NCI-H2107 treated with DMSO at 0.1 percent for 48 hours (cell line): Measurements from ENCODE around the gene GPC6.
"Not testable (repeated sequence)": the region's sequence is repeated elsewhere in the genome, so short reads cannot be mapped to it uniquely, and the experiment has no call there.

Experiments
- DNase-seq: peaks from one replicate; lab custom pipeline; 2025; ENCODE audit not compliant: unreplicated experiment; lab: John Stamatoyannopoulos, UW

GPC6 gene

GRCh38 chr13:93422980-93423543 is 196.5 kb downstream of the GPC6 start:
- DNase-seq: no peak

DNA sequence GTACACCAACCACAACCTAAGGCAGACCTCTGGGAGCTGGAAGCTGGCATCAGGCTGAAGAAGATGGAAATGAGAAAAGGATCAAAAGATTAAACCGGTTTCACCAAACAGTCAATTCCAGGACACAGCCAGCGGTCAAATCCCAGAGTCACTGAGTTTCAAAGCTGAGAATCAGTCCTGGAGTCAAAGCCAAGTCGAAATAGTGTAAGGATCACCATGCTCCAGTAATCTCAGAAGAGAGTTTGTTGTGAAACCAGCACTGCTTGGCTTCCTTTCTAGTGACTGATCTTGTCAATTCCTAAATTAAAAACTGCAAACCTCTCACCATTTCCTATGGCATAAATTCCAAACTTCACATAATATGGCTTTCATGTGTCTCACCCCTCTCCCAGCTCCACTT is 198.8 kb downstream of the GPC6 start:
- DNase-seq: no peak

- no peak for DNase-seq
Observed at GRCh38 chr13:93430381-93430780, 203.8 kb downstream of the GPC6 start.

GRCh38 chr13:93435651-93436050 is 209.0 kb downstream of the GPC6 start:
- no peak for DNase-seq

GRCh38 chr13:93437081-93437480 is 210.5 kb downstream of the GPC6 start:
- no peak for DNase-seq

- DNase-seq: no peak
Observed at GRCh38 chr13:93446238-93446637, 219.6 kb downstream of the GPC6 start.

- DNase-seq: no peak
Observed at GRCh38 chr13:93450191-93450621, 223.6 kb downstream of the GPC6 start.

DNA sequence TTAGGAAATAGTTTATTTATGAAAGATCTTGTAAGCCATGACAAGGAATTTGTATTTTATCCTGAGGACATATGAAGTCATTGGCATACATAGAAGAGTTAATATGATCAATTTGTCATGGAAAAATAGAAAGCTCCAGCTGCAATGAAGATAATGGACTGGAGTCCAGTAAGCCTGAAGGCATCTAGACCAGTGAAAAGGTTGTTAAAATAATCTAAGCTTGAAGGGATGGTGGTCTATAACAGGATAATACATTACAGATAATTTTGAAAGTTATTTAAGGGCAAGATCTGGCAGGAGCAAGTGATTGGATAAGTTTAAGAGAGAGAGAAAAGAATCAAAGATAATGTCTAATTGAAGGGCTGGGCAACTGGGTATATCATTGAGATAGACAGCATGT is 224.2 kb downstream of the GPC6 start:
- DNase-seq: no peak

DNA sequence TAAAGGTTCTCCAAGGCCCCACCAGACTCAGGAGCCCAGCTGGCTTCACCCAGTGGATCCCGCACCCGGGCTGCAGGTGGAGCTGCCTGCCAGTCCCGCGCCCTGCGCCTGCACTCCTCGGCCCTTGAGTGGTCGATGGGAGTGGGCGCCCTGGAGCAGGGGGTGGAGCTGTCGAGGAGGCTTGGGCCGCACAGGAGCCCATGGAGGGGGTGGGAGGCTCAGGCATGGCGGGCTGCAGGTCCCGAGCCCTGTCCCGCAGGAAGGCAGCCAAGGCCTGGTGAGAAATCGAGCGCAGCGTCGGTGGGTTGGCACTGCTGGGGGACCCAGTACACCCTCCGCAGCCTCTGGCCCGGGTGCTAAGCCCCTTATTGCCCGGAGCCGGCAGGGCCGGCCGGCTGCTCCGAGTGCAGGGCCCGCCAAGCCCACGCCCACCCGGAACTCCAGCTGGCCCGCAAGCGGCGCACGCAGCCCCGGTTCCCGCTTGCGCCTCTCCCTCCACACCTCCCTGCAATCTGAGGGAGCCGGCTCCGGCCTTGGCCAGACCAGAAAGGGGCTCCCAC is 228.1 kb downstream of the GPC6 start:
- DNase-seq: not testable (repeated sequence)

DNA sequence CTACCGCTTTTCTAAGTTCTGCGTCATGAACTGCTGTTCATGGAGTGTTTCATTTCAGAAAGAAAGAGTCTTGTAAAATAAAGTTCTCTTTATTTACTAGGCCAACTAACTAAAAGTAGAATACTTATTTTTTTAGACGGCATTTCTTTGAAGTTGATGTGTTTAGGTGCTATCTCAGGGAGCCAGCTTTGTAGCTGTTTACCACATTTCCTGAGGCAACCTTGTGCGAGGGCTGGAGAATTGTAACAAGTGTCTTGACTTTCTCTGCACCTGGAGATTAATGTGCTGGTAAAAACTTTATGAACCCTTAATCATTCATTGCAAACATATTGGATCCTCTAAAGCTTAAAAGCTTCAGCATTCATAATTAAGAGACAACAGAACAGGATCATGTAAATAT is 229.3 kb downstream of the GPC6 start:
- DNase-seq: no peak

- no peak for DNase-seq
Observed at GRCh38 chr13:93460005-93460404, 233.4 kb downstream of the GPC6 start.

- no peak for DNase-seq
Observed at GRCh38 chr13:93462151-93462550, 235.5 kb downstream of the GPC6 start.

DNA sequence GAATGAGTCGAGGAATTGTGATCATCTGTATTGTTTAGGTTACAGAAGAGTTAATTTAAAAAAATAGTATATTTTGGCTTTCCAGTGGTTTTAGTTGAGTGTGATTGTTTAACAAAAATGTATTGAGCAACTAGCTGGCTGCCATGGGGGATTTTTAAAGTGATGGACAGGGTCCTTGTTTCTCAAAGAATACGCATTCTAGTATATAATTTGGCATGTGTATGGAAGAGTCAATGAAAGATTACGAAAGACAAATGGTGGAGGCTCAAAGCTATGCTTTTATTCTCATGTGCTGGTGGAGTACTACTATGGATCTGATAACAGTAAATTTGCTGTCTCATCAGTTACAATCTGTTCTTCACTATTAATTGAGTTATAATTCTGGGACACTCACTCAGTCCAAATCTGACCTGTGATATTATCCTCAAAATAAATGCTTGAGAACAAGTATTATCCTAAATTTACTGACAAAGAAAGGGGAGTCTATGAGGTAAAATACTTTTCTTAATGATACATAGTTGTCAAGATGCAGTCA is 240.0 kb downstream of the GPC6 start:
- DNase-seq: no peak

DNA sequence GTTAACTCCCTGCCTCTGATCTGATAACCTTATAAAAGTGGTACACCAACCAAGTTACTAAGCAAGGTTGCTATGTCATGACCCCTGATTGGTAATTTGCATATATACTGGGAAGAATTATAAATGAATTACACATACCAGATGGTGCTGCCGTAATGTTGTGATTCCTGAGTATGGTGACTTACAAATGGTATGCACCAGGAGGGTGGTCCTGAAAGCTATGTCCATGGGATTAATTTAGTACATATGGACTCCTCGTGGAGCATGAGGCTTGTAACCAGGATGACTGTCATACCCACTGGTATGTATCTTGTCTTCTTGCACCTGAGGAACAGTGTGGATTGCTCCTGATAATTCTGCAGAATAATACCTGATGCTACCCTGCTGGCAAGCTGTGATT is 240.6 kb downstream of the GPC6 start:
- no peak for DNase-seq

DNA sequence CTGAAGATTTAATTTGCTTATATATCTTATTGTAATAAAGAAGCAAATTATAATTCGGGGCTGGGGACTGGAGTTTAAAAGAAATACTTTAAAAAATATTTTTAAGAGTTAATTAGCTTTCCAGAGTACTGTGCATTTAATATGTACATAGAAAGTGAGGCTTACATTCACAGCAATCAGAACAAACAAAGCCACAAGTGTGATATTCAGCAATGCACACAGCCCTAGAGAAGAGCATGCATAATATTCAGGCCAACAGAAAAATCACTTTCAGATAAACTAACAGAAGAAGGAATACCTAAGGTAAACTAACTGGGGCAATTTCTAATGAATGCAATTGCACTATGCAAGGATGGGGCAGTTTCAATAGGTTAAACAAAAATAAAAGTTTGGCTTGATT is 241.8 kb downstream of the GPC6 start:
- DNase-seq: no peak

DNA sequence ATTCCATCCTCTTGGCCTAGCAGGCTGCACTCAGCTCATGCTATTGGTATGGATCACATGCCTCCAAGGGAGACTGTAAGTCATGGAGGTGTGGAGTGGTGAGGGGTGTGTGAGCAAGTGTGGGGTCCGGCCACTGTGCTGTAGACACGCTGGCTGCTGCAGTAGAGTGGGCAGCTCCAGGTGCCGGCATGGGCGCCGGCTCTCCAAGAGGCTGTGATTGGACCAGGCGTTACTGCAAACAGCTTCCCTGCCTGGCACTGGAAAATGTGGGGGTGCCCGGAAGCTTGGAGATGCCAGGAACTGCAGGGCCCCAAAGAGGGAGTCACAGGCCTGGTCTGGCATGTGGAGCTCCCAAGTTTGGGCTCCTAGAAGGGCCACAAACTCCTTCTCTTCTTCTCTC is 245.7 kb downstream of the GPC6 start:
- no peak for DNase-seq

GRCh38 chr13:93472814-93473296 is 246.2 kb downstream of the GPC6 start:
- no peak for DNase-seq

- DNase-seq: no peak
Observed at GRCh38 chr13:93473441-93474270, 247.0 kb downstream of the GPC6 start.

DNA sequence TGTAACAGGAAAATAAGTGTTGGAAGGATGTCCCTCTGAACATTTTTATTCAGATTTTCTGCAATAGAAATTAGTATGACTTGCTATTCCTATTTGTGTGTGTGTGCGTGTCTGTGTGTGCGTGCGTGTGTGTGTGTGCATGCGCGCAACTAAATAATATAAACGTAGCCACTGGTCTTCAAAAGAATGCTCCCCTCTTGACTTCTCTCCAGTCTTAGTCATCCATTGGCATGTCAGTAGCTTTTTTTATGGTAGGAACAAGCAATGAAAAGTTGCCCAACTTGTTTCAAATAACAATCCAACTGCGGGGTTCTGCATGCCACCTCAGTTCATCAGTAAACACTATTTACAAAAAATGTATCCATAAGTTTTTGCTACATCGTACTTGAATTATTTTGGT is 249.6 kb downstream of the GPC6 start:
- no peak for DNase-seq

GRCh38 chr13:93477238-93477637 is 250.6 kb downstream of the GPC6 start:
- DNase-seq: no peak

DNA sequence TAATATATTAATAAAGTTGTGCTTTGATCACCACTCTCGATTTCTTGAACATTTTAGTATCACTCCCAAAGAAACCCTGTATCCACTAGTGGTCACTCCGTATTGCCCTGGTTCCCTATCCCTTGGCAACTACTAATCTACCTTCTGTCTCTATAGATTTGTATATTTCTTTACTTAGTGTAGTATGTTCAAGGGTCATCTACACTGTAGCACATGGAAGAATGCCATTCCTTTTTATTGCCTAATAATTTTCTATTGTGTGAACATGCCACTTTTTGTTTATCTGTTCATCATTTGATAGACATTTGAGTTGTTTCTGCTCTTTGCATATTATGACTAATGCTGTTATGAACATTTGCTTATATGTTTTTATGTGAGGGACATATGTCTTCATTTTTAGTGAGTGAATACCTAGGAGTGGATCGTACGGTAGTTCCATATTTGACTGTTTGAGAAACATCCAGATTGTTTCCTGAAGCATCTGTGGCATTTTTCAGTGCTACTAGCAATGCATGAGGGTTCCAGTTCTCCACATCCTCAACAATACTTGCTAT is 254.0 kb downstream of the GPC6 start:
- DNase-seq: no peak

- not testable (repeated sequence) for DNase-seq
Observed at GRCh38 chr13:93496117-93496516, 269.5 kb downstream of the GPC6 start.
